Suppressor macrophage (primary cell): Measurements from ENCODE around the gene GPRC5A.

Experiments used
- DNase-seq, 4 experiments: peaks; one replicate each; pipeline ENCODE4 v3.0.0-alpha.2; 2020 to 2022

GPRC5A gene

GRCh38 chr12:12885096-12885792 is 6.1 kb upstream of the GPRC5A start:
- DNase-seq, result no peak

- DNase-seq, result no peak
These were observed 3.9 kb upstream of the GPRC5A start for GRCh38 chr12:12887471-12887870.

- no peak for DNase-seq
These were observed 1.7 kb upstream of the GPRC5A start for GRCh38 chr12:12889701-12890100.

GRCh38 chr12:12890543-12891079 is 751 bp upstream of the GPRC5A start:
- peak in 1 of 4 experiments; percentile 9 for DNase-seq

- peak in 2 of 4 experiments; percentile 30 to 33 for DNase-seq
These were observed 556 bp downstream of the GPRC5A start for GRCh38 chr12:12891881-12892355.

GRCh38 chr12:12892681-12893141 is 1.3 kb downstream of the GPRC5A start:
- no peak for DNase-seq

GRCh38 chr12:12893438-12893837 is 2.1 kb downstream of the GPRC5A start:
- no peak for DNase-seq

GRCh38 chr12:12896260-12896659 is 4.9 kb downstream of the GPRC5A start:
- no peak for DNase-seq

- DNase-seq, result no peak
These were observed 5.9 kb downstream of the GPRC5A start for GRCh38 chr12:12897302-12897701.

- DNase-seq, result no peak
These were observed 6.9 kb downstream of the GPRC5A start for GRCh38 chr12:12898136-12898717.

GRCh38 chr12:12898911-12899511 is 7.6 kb downstream of the GPRC5A start:
- DNase-seq, result no peak

GRCh38 chr12:12899530-12900380 is 8.4 kb downstream of the GPRC5A start:
- DNase-seq, result peak; percentile 39 to 74 (median 58)

GRCh38 chr12:12900786-12901157 is 9.4 kb downstream of the GPRC5A start:
- no peak for DNase-seq

GRCh38 chr12:12901158-12901791 is 9.9 kb downstream of the GPRC5A start:
- peak; percentile 20 to 54 (median 48) for DNase-seq

- DNase-seq, result no peak
These were observed 10.7 kb downstream of the GPRC5A start for GRCh38 chr12:12902036-12902435.

GRCh38 chr12:12903642-12904609 is 12.6 kb downstream of the GPRC5A start:
- peak; percentile 17 to 59 (median 50) for DNase-seq

- DNase-seq, result no peak
These were observed 16.2 kb downstream of the GPRC5A start for GRCh38 chr12:12907552-12907951.

- no peak for DNase-seq
These were observed 16.9 kb downstream of the GPRC5A start for GRCh38 chr12:12908252-12908651.

- no peak for DNase-seq
These were observed 17.3 kb downstream of the GPRC5A start for GRCh38 chr12:12908711-12909110.

GRCh38 chr12:12909228-12909994 is 18.0 kb downstream of the GPRC5A start:
- DNase-seq, result peak in 1 of 4 experiments; percentile 31
